ENCODE measurements around the gene CLNS1A.
"Not testable (repeated sequence)": the region's sequence is repeated elsewhere in the genome, so short reads cannot be mapped to it uniquely, and the experiment has no call there.

GRCh38 chr11:77633926-77634325 lies 3.7 kb downstream of the CLNS1A start:
- TF ChIP-seq CTCF, POLR2A (IDR thresholded peaks at IDR 0.05): not testable (repeated sequence)
